Endothelial cell of umbilical vein (primary cell): ENCODE results near the gene MSANTD7. TPM values are rescaled to one million over a fixed set of nuclear protein-coding genes. Genes with fewer than 3 reads are reported as not detected.

Source experiments
- BruUV-seq: library from RNA; stranded (reverse); fragments of 400-500 nt; replicated peaks from 2 replicates; lab custom pipeline; 2021; lab: Mats Ljungman, UMichigan
- CTCF ChIA-PET: fragments of 300-600, 350-600 bp; sonication (Branson Sonifier 250); formaldehyde crosslinking; loops from one replicate; lab custom pipeline; 2021; ENCODE audit warnings: antibody characterized with exemption, inconsistent platforms; lab: Charles Lee
- POLR2A ChIA-PET: fragments of 300-600, 350-600 bp; sonication (Branson Sonifier 250); formaldehyde crosslinking; loops from one replicate; lab custom pipeline; 2021; ENCODE audit warnings: antibody characterized with exemption, inconsistent platforms; lab: Charles Lee
- DNase-seq: peaks from one replicate; pipeline ENCODE4 v3.0.0-alpha.2; 2011; ENCODE audit warnings: low read depth, low spot score
- FAIRE-seq: peaks from 2 replicates; lab custom pipeline; 2011; peaks lifted over from hg19 to GRCh38; lab: Jason Lieb, UNC
- H2AFZ ChIP-seq: 2 replicates; pipeline ENCODE4 v1.6.0; 2012; ENCODE audit warnings: low read depth, low read length, control low read depth, inconsistent platforms
- H3K27ac ChIP-seq: 2 replicates; pipeline ENCODE4 v1.5.1; 2011; ENCODE audit warnings: low read depth, mild to moderate bottlenecking, control low read depth, low read length, moderate library complexity; ENCODE audit not compliant: insufficient read depth
- H3K27me3 ChIP-seq, 2 experiments: 2 replicates each; pipeline versions ENCODE4 v1.6.0 to v1.6.1; 2011; ENCODE audit warnings: low read length in 2 of 2, mixed read lengths in 1 of 2; ENCODE audit not compliant: control insufficient read depth in 2 of 2, insufficient read depth in 2 of 2
- H3K36me3 ChIP-seq, 2 experiments: 2 replicates in 1 of 2; 3 replicates in 1 of 2; pipeline ENCODE4 v1.5.1; 2011; ENCODE audit warnings: low read length in 2 of 2, mild to moderate bottlenecking in 1 of 2, moderate library complexity in 1 of 2; ENCODE audit not compliant: control insufficient read depth in 2 of 2, insufficient read depth in 2 of 2; ENCODE audit errors: extremely low read depth in 1 of 2
- H3K4me1 ChIP-seq: 3 replicates; pipeline ENCODE4 v1.5.1; 2011; ENCODE audit warnings: mild to moderate bottlenecking, low read length; ENCODE audit not compliant: control insufficient read depth, insufficient read depth; ENCODE audit errors: extremely low read depth
- H3K4me2 ChIP-seq: 2 replicates; pipeline ENCODE4 v1.6.1; 2011; ENCODE audit warnings: low read length, control low read depth, mixed read lengths; ENCODE audit not compliant: insufficient read depth
- H3K4me3 ChIP-seq, 3 experiments: fragments of 200-600 bp in 1 of 3; sonication (generic), shearing (Covaris generic) in 1 of 3; replicated peaks in 1 of 3; 2 replicates each; pipeline ENCODE4 v1.5.1; 2011 to 2016; ENCODE audit warnings: control low read depth in 3 of 3, low read length in 3 of 3, mild to moderate bottlenecking in 2 of 3, inconsistent platforms in 1 of 3, low read depth in 1 of 3, moderate library complexity in 1 of 3; ENCODE audit not compliant: insufficient read depth in 1 of 3
- H3K79me2 ChIP-seq: 2 replicates; pipeline ENCODE4 v1.6.0; 2012; ENCODE audit warnings: low read length, inconsistent platforms; ENCODE audit not compliant: control insufficient read depth, insufficient read depth
- H3K9ac ChIP-seq: replicated peaks from 2 replicates; pipeline ENCODE3; 2011; ENCODE audit warnings: low read length, control low read depth; ENCODE audit not compliant: insufficient read depth; ENCODE audit errors: extremely low read depth
- H3K9me1 ChIP-seq: replicated peaks from 3 replicates; pipeline ENCODE4 v1.6.0; 2011; ENCODE audit warnings: mild to moderate bottlenecking, low read length; ENCODE audit not compliant: control insufficient read depth, insufficient read depth; ENCODE audit errors: extremely low read depth
- H3K9me3 ChIP-seq: replicated peaks from 2 replicates; pipeline ENCODE4 v1.5.1; 2012; ENCODE audit warnings: low read length, inconsistent platforms; ENCODE audit not compliant: control insufficient read depth, insufficient read depth
- H4K20me1 ChIP-seq: replicated peaks from 2 replicates; pipeline ENCODE3; 2011; ENCODE audit warnings: mild to moderate bottlenecking, low read length; ENCODE audit not compliant: control insufficient read depth, insufficient read depth; ENCODE audit errors: extremely low read depth
- EZH2 ChIP-seq: IDR thresholded peaks from 2 replicates; pipeline ENCODE4 v1.6.1; 2012; ENCODE audit warnings: borderline replicate concordance, low read depth, mild to moderate bottlenecking, moderate library complexity, low read length, inconsistent platforms; ENCODE audit not compliant: severe bottlenecking
- FOS ChIP-seq: IDR thresholded peaks from 2 replicates; pipeline ENCODE4 v1.6.1; 2011; ENCODE audit warnings: mild to moderate bottlenecking, low read length, moderate library complexity, borderline replicate concordance; ENCODE audit not compliant: insufficient read depth
- GATA2 ChIP-seq: IDR thresholded peaks from 2 replicates; pipeline ENCODE4 v1.7.0; 2011; ENCODE audit warnings: low read depth, mild to moderate bottlenecking, moderate library complexity, mixed read lengths, low read length; ENCODE audit not compliant: insufficient read length, insufficient read depth
- JUN ChIP-seq: IDR thresholded peaks from 2 replicates; pipeline ENCODE4 v1.6.1; 2011; ENCODE audit warnings: borderline replicate concordance, low read depth; ENCODE audit not compliant: insufficient read length, insufficient read depth
- MYC ChIP-seq: IDR thresholded peaks from one replicate; pipeline ENCODE4 v1.6.1; 2011; ENCODE audit warnings: mild to moderate bottlenecking, low read depth, low read length
- POLR2A ChIP-seq: IDR thresholded peaks from 2 replicates; pipeline ENCODE4 v1.6.1; 2012; ENCODE audit warnings: low read depth, mild to moderate bottlenecking, control low read depth, low read length
- POLR2AphosphoS5 ChIP-seq: IDR thresholded peaks from 2 replicates; pipeline ENCODE4 v1.6.1; 2012; ENCODE audit warnings: low read depth, mild to moderate bottlenecking, control low read depth, low read length, moderate library complexity; ENCODE audit not compliant: insufficient read depth
- dilution Hi-C: fragments of 300-500 bp; cut with MboI; formaldehyde crosslinking; loops from one replicate; pipeline ENCODE4 v1.15.0; 2019; ENCODE audit warnings: low sequenced_read_pairs; ENCODE audit not compliant: extremely low pct_ligation_motif_present
- intact Hi-C: fragments of 100-400 bp; cut with micrococcal nuclease; formaldehyde crosslinking; loops from one replicate; pipeline ENCODE4 v1.10.0; 2022
- polyA plus RNA-seq, 4 experiments: library from polyadenylated mRNA; depleted of rRNA in 3 of 4; stranded (reverse) in 3 of 4; unstranded in 1 of 4; fragments of >200 nt; gene quantifications; 2 replicates each; pipeline versions ENCODE4 v1.2.1 to v1.2.3, GENCODE V29; 2011 to 2012; ENCODE audit warnings: missing spikeins in 1 of 4
- total RNA-seq: library from RNA; stranded (reverse); gene quantifications from 2 replicates; pipeline ENCODE4 v1.2.3, GENCODE V29; 2021
- TF ChIP-seq, protein P1 (sequence below), 2 donors: IDR thresholded peaks; 1 replicate in 1 of 2; 2 replicates in 1 of 2; pipeline ENCODE4 v1.5.1; 2011; ENCODE audit warnings: low read length in 2 of 2, mild to moderate bottlenecking in 2 of 2, moderate library complexity in 2 of 2, control low read depth in 1 of 2, inconsistent platforms in 1 of 2, low read depth in 1 of 2; ENCODE audit not compliant: insufficient read depth in 1 of 2; ENCODE audit errors: extremely low read depth in 1 of 2
- TF ChIP-seq, protein P2 (sequence below): IDR thresholded peaks from 2 replicates; pipeline ENCODE4 v1.6.1; 2011; ENCODE audit not compliant: insufficient read depth, insufficient read length

MSANTD7 gene
- total and polyA plus RNA-seq, 2 donors (not counting 3 experiments of a cell fraction or from before 2014, with no cell fraction given) = 4.8 to 13.1 TPM

DNA sequence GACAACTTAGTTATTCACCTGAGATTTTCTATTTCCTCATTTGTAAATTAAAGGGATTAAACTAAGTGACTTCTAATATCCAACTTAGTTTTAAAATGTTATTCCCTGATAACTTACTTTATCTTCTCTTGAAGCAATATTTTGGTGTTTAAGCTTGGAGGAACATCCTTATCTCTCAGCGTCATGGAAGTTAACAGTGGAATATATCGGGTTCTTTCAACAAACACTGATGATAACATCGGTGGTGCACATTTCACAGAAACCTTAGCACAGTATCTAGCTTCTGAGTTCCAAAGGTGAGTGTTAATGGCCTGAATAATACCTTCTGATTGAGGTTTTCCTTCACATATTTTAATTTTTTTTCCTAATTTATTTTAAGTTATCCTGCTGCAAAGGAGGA, 14.1 kb downstream of the MSANTD7 start:
- H3K27me3 ChIP-seq = no peaks in the 10 kb centered on the region
- no peaks in the 10 kb centered on the region for H4K20me1 ChIP-seq
- dilution Hi-C loops = no loop called here
- no peaks in the 10 kb centered on the region for H3K4me1 ChIP-seq
- intact Hi-C loops = no loop called here
- FAIRE-seq (no peak), DNase-seq (no peak)
- CTCF ChIA-PET = interaction anchor here (1.7 kb wide), 1 partner anchor 120 kb away, joined by 4 read pairs; no protein-coding TSS in a partner anchor
- BruUV-seq = no TSS peak
- no peaks in the 10 kb centered on the region for H3K9me3 ChIP-seq
- POLR2A ChIA-PET = no interaction called here
- H3K4me2 ChIP-seq = no peak overlapping the region
- no peak overlapping the region for H3K4me3 ChIP-seq
- no peaks in the 10 kb centered on the region for H3K79me2 ChIP-seq
- H2AFZ ChIP-seq = no peak overlapping the region
- no peaks in the 10 kb centered on the region for H3K9me1 ChIP-seq
- H3K27ac ChIP-seq = no peak overlapping the region
- no peak overlapping the region for H3K9ac ChIP-seq
- no peak for TF ChIP-seq EZH2
- TF ChIP-seq JUN = no peak
- TF ChIP-seq POLR2AphosphoS5 = no peak
- no peak for TF ChIP-seq FOS
- TF ChIP-seq GATA2 = no peak
- TF ChIP-seq, protein P1, sequence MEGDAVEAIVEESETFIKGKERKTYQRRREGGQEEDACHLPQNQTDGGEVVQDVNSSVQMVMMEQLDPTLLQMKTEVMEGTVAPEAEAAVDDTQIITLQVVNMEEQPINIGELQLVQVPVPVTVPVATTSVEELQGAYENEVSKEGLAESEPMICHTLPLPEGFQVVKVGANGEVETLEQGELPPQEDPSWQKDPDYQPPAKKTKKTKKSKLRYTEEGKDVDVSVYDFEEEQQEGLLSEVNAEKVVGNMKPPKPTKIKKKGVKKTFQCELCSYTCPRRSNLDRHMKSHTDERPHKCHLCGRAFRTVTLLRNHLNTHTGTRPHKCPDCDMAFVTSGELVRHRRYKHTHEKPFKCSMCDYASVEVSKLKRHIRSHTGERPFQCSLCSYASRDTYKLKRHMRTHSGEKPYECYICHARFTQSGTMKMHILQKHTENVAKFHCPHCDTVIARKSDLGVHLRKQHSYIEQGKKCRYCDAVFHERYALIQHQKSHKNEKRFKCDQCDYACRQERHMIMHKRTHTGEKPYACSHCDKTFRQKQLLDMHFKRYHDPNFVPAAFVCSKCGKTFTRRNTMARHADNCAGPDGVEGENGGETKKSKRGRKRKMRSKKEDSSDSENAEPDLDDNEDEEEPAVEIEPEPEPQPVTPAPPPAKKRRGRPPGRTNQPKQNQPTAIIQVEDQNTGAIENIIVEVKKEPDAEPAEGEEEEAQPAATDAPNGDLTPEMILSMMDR (IDR thresholded peaks at IDR 0.05; ENCODE audit: extremely low read depth in 1 of 2, insufficient read depth in 1 of 2, low read depth in 1 of 2, low read length in 2 of 2) = no peak
- TF ChIP-seq POLR2A = no peak
- TF ChIP-seq, protein P2, sequence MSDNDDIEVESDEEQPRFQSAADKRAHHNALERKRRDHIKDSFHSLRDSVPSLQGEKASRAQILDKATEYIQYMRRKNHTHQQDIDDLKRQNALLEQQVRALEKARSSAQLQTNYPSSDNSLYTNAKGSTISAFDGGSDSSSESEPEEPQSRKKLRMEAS = no peak
- no peak for TF ChIP-seq MYC
- H3K36me3 ChIP-seq = no peaks in the 10 kb centered on the region
